Neuronal stem cell (in vitro differentiated cells): ENCODE results near the gene PRIMPOL.

Experiments
- DNase-seq: peaks from one replicate; pipeline ENCODE4 v3.0.0-alpha.2; 2013; ENCODE audit warnings: low spot score
- H2AFZ ChIP-seq: one replicate; pipeline ENCODE4 v1.6.1; 2013; ENCODE audit warnings: mild to moderate bottlenecking, low read length, inconsistent platforms
- H2AK5ac ChIP-seq: 2 replicates; pipeline ENCODE4 v1.6.1; 2013; ENCODE audit warnings: low read depth, mild to moderate bottlenecking, inconsistent platforms, low read length, moderate library complexity, mixed read lengths
- H2BK120ac ChIP-seq: 2 replicates; pipeline ENCODE4 v1.6.1; 2013; ENCODE audit warnings: low read depth, mild to moderate bottlenecking, inconsistent platforms, low read length, moderate library complexity, mixed read lengths
- H2BK12ac ChIP-seq: one replicate; pipeline ENCODE4 v1.6.1; 2013; ENCODE audit warnings: low read length, inconsistent platforms
- H2BK15ac ChIP-seq: 2 replicates; pipeline ENCODE4 v1.6.1; 2013; ENCODE audit warnings: mild to moderate bottlenecking, low read length, inconsistent platforms, mixed read lengths
- H2BK5ac ChIP-seq: one replicate; pipeline ENCODE4 v1.6.1; 2013; ENCODE audit warnings: inconsistent platforms, mild to moderate bottlenecking, low read length, moderate library complexity
- H3K14ac ChIP-seq: one replicate; pipeline ENCODE4 v1.6.1; 2013; ENCODE audit warnings: low read length, inconsistent platforms
- H3K18ac ChIP-seq: 2 replicates; pipeline ENCODE4 v1.6.1; 2013; ENCODE audit warnings: low read length, inconsistent platforms
- H3K23ac ChIP-seq: 2 replicates; pipeline ENCODE4 v1.6.1; 2013; ENCODE audit warnings: low read depth, mild to moderate bottlenecking, mixed read lengths, low read length, inconsistent platforms; ENCODE audit not compliant: poor library complexity
- H3K27ac ChIP-seq: replicated peaks from 3 replicates; pipeline ENCODE4 v1.5.1; 2013; ENCODE audit warnings: low read length, inconsistent platforms
- H3K27me3 ChIP-seq, 3 experiments: 2 replicates each; pipeline ENCODE4 v1.6.1; 2013; ENCODE audit warnings: low read length in 3 of 3, mild to moderate bottlenecking in 2 of 3, inconsistent platforms in 1 of 3, low read depth in 1 of 3, mixed read lengths in 1 of 3, moderate library complexity in 1 of 3; ENCODE audit not compliant: control insufficient read depth in 3 of 3, insufficient read depth in 3 of 3
- H3K36me3 ChIP-seq, 2 donors: replicated peaks in 1 of 2; 2 replicates each; pipeline ENCODE4 v1.6.1; 2013; ENCODE audit warnings: low read length in 2 of 2; ENCODE audit not compliant: control insufficient read depth in 2 of 2, insufficient read depth in 2 of 2
- H3K4ac ChIP-seq: 2 replicates; pipeline ENCODE4 v1.6.1; 2013; ENCODE audit warnings: inconsistent platforms, mild to moderate bottlenecking, low read length, moderate library complexity
- H3K4me1 ChIP-seq, 2 donors: 1 replicate in 1 of 2; 2 replicates in 1 of 2; pipeline ENCODE4 v1.6.1; 2013; ENCODE audit warnings: low read length in 2 of 2, low read depth in 1 of 2; ENCODE audit not compliant: control insufficient read depth in 2 of 2, insufficient read depth in 1 of 2
- H3K4me2 ChIP-seq: one replicate; pipeline ENCODE4 v1.6.1; 2013; ENCODE audit warnings: mild to moderate bottlenecking, low read length, inconsistent platforms; ENCODE audit not compliant: insufficient read depth, poor library complexity, severe bottlenecking
- H3K4me3 ChIP-seq, 2 donors: 2 replicates each; pipeline ENCODE4 v1.5.1; 2013; ENCODE audit warnings: low read length in 2 of 2, mild to moderate bottlenecking in 2 of 2, inconsistent platforms in 1 of 2, moderate library complexity in 1 of 2
- H3K79me1 ChIP-seq: one replicate; pipeline ENCODE4 v1.6.1; 2013; ENCODE audit warnings: low read depth, mild to moderate bottlenecking, inconsistent platforms, low read length, moderate library complexity
- H3K9ac ChIP-seq: one replicate; pipeline ENCODE4 v1.6.1; 2013; ENCODE audit warnings: mild to moderate bottlenecking, low read depth, low read length, inconsistent platforms; ENCODE audit not compliant: poor library complexity
- H3K9me3 ChIP-seq, 2 donors: replicated peaks in 1 of 2; 2 replicates each; pipeline versions ENCODE3 to v1.6.1; 2013; ENCODE audit warnings: low read length in 2 of 2, mild to moderate bottlenecking in 2 of 2, inconsistent platforms in 1 of 2, low read depth in 1 of 2, mixed read lengths in 1 of 2, moderate library complexity in 1 of 2; ENCODE audit not compliant: control insufficient read depth in 2 of 2, insufficient read depth in 1 of 2
- H4K8ac ChIP-seq: one replicate; pipeline ENCODE4 v1.6.1; 2013; ENCODE audit warnings: low read depth, mild to moderate bottlenecking, inconsistent platforms, low read length, moderate library complexity
- H4K91ac ChIP-seq: one replicate; pipeline ENCODE4 v1.6.1; 2013; ENCODE audit warnings: low read length, low read depth, mild to moderate bottlenecking, inconsistent platforms; ENCODE audit not compliant: poor library complexity
- WGBS, 2 donors: extraction: QIAGEN DNeasy Blood & Tissue Kit; methylation state at CpG; one replicate each; pipeline ENCODE4 v1.1.7; 2013; ENCODE audit warnings: missing lambda C conversion rate in 2 of 2, mixed read lengths in 1 of 2; ENCODE audit not compliant: insufficient read length in 2 of 2, insufficient replicate concordance in 1 of 2; ENCODE audit errors: extremely low coverage in 2 of 2; 5-methylcytosine and 5-hydroxymethylcytosine counted together

PRIMPOL gene

DNA sequence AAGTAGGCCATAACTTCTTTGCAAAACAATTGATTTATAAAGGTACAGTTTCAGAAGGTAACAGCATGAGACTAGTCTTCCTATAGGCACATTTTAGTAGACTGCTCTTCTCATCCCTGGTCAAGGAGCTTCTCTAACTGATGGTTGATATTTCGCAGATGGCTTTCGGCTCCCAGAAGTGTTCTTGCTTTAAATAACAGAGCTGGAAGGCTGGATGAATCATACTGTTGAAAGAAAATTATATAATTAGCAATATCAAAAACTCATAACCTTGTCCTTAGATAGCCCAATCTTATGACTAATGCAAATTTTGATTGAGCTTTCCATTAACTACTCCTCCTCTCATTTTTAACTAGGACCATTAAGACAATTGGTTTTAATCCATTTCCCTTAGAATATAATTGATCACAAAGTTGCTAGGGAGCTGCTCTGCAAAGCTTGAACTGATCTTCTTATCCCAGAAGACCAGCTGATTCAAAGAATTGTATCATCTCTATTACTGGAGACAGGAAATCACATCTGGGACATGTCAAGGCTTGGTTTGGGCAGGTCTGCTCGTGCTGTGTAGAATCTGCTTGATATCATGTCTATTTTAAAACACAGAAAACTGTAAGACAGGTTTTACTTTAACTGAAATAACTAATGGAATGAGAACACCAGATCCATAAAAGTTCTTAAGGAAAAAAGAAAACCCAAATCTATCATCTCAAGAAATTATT is 45.8 kb downstream of the PRIMPOL start:
- no peak overlapping the region for H3K27ac ChIP-seq
- H3K18ac ChIP-seq, result no peak overlapping the region
- H3K36me3 ChIP-seq, result peaks cover 15 to 94% of the 10 kb centered on the region in 2 donors
- no peak overlapping the region for H2BK5ac ChIP-seq
- H3K23ac ChIP-seq, result no peak overlapping the region
- H3K9me3 ChIP-seq, result no peaks in the 10 kb centered on the region
- no peak overlapping the region for H3K9ac ChIP-seq
- H3K79me1 ChIP-seq, result no peaks in the 10 kb centered on the region
- H2AK5ac ChIP-seq, result no peak overlapping the region
- H2AFZ ChIP-seq, result no peak overlapping the region
- no peak overlapping the region for H4K8ac ChIP-seq
- H2BK15ac ChIP-seq, result no peak overlapping the region
- no peak overlapping the region for H2BK120ac ChIP-seq
- H3K4ac ChIP-seq, result no peak overlapping the region
- no peak overlapping the region for H3K4me3 ChIP-seq
- H4K91ac ChIP-seq, result no peak overlapping the region
- H3K4me1 ChIP-seq, result no peaks in the 10 kb centered on the region
- no peaks in the 10 kb centered on the region for H3K27me3 ChIP-seq
- H3K14ac ChIP-seq, result no peak overlapping the region
- no peak overlapping the region for H3K4me2 ChIP-seq
- H2BK12ac ChIP-seq, result no peak overlapping the region
- DNase-seq, result no peak
- no CpG with 5 or more reads among the region's 3 CpGs for WGBS, 2 donors

DNA sequence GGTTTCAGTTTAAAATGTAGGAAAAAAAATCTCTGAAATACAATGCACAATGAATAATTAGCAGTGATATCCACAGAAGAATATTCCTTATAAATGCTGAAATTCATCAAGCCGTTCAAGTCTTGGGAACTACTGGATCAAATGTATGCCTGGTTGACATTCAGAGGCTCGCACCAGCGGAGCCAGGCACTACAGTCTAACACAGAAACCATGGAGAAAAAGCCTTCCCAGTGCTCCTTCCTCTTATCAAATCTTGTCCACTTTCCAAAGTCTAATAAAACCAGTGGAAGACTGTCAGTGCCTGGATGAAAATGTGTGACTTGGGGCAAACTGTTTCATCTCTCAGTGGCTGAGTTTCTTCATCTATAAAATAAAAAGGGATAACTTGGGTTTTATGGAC is 48.4 kb downstream of the PRIMPOL start:
- Histone ChIP-seq H3K27ac (no peak overlapping the region), H3K4ac (no peak overlapping the region), H2BK15ac (no peak overlapping the region), H4K91ac (no peak overlapping the region), H3K14ac (no peak overlapping the region), H3K4me3 (no peak overlapping the region), H3K36me3 (peaks cover 26 to 95% of the 10 kb centered on the region in 2 donors), H2AK5ac (no peak overlapping the region), H3K23ac (no peak overlapping the region), H3K9ac (no peak overlapping the region), H3K18ac (no peak overlapping the region), H4K8ac (no peak overlapping the region), H3K27me3 (no peaks in the 10 kb centered on the region), H2BK12ac (no peak overlapping the region), H3K79me1 (no peaks in the 10 kb centered on the region), H2BK5ac (no peak overlapping the region), H3K4me1 (no peaks in the 10 kb centered on the region), H3K9me3 (no peaks in the 10 kb centered on the region), H2AFZ (no peak overlapping the region), H3K4me2 (no peak overlapping the region), H2BK120ac (no peak overlapping the region)
- DNase-seq, result no peak
- WGBS, 2 donors, result no CpG with 5 or more reads among the region's 3 CpGs

DNA sequence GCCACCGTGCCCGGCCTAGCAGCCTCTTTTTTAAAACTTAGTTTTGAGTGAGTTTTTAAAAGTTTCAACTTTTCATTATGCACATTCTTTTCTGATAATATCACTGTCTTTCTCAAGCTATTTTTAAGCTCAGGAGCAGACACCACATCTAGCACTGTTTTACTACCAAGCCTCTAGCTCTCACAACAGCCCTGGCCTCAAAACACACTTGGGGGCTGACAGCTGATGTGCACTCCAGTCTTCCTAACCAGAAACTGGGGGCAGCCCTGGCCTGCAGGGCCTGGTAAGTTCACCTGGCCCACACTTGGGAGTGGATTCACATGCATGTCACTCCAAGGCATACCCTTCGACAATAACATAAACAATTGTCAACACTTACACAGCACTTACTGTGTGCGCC is 50.4 kb downstream of the PRIMPOL start:
- H3K4me3 ChIP-seq, result no peak overlapping the region
- no peak overlapping the region for H2BK5ac ChIP-seq
- no peak overlapping the region for H3K27ac ChIP-seq
- no peak overlapping the region for H2AFZ ChIP-seq
- H2BK12ac ChIP-seq, result no peak overlapping the region
- no peaks in the 10 kb centered on the region for H3K4me1 ChIP-seq
- H4K91ac ChIP-seq, result no peak overlapping the region
- H3K9me3 ChIP-seq, result no peaks in the 10 kb centered on the region
- H3K4ac ChIP-seq, result no peak overlapping the region
- H3K27me3 ChIP-seq, result no peaks in the 10 kb centered on the region
- H3K79me1 ChIP-seq, result no peaks in the 10 kb centered on the region
- no peak overlapping the region for H4K8ac ChIP-seq
- H3K9ac ChIP-seq, result no peak overlapping the region
- peaks cover 32 to 95% of the 10 kb centered on the region in 2 donors for H3K36me3 ChIP-seq
- H2AK5ac ChIP-seq, result no peak overlapping the region
- H2BK120ac ChIP-seq, result no peak overlapping the region
- WGBS, 2 donors, result no CpG with 5 or more reads among the region's 4 CpGs
- no peak overlapping the region for H3K14ac ChIP-seq
- DNase-seq, result no peak
- H3K23ac ChIP-seq, result no peak overlapping the region
- H3K18ac ChIP-seq, result no peak overlapping the region
- H3K4me2 ChIP-seq, result no peak overlapping the region
- H2BK15ac ChIP-seq, result no peak overlapping the region

DNA sequence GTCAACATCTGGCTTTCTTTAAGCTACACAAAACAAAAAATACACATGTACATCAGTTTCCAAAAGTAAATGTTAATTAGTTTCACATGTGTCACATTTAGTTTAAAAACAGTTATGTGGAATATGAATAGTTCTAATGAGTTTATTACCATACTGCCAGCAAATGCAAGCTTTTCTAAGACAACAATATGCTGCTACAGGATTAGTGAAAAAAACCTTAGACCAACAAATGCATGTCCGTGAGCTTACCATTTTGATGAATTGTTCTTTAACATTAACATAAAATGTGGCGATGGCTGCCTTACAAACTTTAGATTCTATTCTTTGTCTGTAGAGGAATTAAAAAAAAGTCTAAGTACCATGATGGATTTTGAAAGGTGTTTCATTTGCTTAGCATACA is 52.6 kb downstream of the PRIMPOL start:
- Histone ChIP-seq H3K18ac (no peak overlapping the region), H2BK5ac (no peak overlapping the region), H3K9ac (no peak overlapping the region), H2BK15ac (no peak overlapping the region), H3K4me3 (no peak overlapping the region), H3K4me1 (no peaks in the 10 kb centered on the region), H2BK120ac (no peak overlapping the region), H4K8ac (no peak overlapping the region), H2AK5ac (no peak overlapping the region), H2BK12ac (no peak overlapping the region), H2AFZ (no peak overlapping the region), H3K27me3 (no peaks in the 10 kb centered on the region), H3K27ac (no peak overlapping the region), H4K91ac (no peak overlapping the region), H3K23ac (no peak overlapping the region), H3K14ac (no peak overlapping the region), H3K9me3 (no peaks in the 10 kb centered on the region), H3K4ac (no peak overlapping the region), H3K4me2 (no peak overlapping the region), H3K36me3 (peaks cover 32 to 95% of the 10 kb centered on the region in 2 donors), H3K79me1 (no peaks in the 10 kb centered on the region)
- DNase-seq, result no peak
- WGBS, 2 donors, result no CpG with 5 or more reads among the region's 2 CpGs
